Esophagus squamous epithelium (tissue), 4 donors: ENCODE results near the gene CSRNP3.

Source experiments
- POLR2A ChIP-seq, 4 donors: fragments of 450-650 bp; IDR thresholded peaks; one replicate each; pipeline ENCODE4 v1.6.1; 2017; ENCODE audit warnings: antibody characterized with exemption in 4 of 4, mild to moderate bottlenecking in 4 of 4, moderate library complexity in 3 of 4
- TF ChIP-seq, protein P1 (sequence below), 6 experiments: fragments of 450-650 bp in 4 of 6; fragments of 200-600 bp in 2 of 6; sonication (generic) in 2 of 6; IDR thresholded peaks; one replicate each; pipeline ENCODE4 v1.5.1; 2016 to 2019; ENCODE audit warnings: antibody characterized with exemption in 6 of 6, mild to moderate bottlenecking in 4 of 6, moderate library complexity in 4 of 6

DNA sequence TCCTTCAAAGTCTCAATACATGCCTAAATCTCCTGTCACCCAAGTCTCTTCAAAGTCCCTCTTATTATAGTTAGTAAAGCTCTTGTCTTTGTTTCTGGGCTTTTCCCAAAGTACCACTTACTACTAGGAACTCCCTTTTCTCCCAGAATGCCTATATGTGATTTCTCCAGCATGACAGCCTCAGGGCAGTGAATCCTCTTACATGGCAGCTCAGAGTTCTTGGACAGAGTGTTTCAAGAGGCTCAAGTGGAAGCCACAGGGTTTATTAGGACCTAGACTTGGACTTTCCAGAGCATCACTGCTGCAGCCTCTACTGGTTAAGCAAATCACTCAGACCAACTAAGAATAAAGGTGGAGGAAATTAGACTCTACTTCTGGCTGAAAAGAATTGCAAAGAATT is 98.9 kb downstream of the CSRNP3 start:
- TF ChIP-seq, protein P1, sequence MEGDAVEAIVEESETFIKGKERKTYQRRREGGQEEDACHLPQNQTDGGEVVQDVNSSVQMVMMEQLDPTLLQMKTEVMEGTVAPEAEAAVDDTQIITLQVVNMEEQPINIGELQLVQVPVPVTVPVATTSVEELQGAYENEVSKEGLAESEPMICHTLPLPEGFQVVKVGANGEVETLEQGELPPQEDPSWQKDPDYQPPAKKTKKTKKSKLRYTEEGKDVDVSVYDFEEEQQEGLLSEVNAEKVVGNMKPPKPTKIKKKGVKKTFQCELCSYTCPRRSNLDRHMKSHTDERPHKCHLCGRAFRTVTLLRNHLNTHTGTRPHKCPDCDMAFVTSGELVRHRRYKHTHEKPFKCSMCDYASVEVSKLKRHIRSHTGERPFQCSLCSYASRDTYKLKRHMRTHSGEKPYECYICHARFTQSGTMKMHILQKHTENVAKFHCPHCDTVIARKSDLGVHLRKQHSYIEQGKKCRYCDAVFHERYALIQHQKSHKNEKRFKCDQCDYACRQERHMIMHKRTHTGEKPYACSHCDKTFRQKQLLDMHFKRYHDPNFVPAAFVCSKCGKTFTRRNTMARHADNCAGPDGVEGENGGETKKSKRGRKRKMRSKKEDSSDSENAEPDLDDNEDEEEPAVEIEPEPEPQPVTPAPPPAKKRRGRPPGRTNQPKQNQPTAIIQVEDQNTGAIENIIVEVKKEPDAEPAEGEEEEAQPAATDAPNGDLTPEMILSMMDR (IDR thresholded peaks at IDR 0.05), result no peak
- no peak for TF ChIP-seq POLR2A (IDR thresholded peaks at IDR 0.05)
